Glutamatergic neuron (in vitro differentiated cells): ENCODE data around the gene BUD23. TPM values are rescaled to one million over a fixed set of nuclear protein-coding genes. Genes with fewer than 3 reads are reported as not detected.

Experiments
- DNase-seq: peaks from one replicate; pipeline ENCODE4 v3.0.0; 2022
- H3K27ac Mint-ChIP-seq: one replicate; pipeline ENCODE4 v1.8.0; 2020; ENCODE audit warnings: mild to moderate bottlenecking, mixed read lengths, inconsistent platforms; ENCODE audit not compliant: unreplicated experiment
- H3K27me3 Mint-ChIP-seq: one replicate; pipeline ENCODE4 v1.8.0; 2020; ENCODE audit warnings: mild to moderate bottlenecking, moderate library complexity, mixed read lengths, inconsistent platforms; ENCODE audit not compliant: unreplicated experiment
- H3K36me3 Mint-ChIP-seq: one replicate; pipeline ENCODE4 v1.8.0; 2020; ENCODE audit warnings: mild to moderate bottlenecking, mixed read lengths, inconsistent platforms; ENCODE audit not compliant: unreplicated experiment
- H3K4me1 Mint-ChIP-seq: one replicate; pipeline ENCODE4 v1.8.0; 2020; ENCODE audit warnings: mild to moderate bottlenecking, low read depth, mixed read lengths, inconsistent platforms; ENCODE audit not compliant: unreplicated experiment
- H3K4me3 Mint-ChIP-seq: one replicate; pipeline ENCODE4 v1.8.0; 2020; ENCODE audit warnings: mild to moderate bottlenecking, mixed read lengths, inconsistent platforms; ENCODE audit not compliant: unreplicated experiment
- H3K9me3 Mint-ChIP-seq: one replicate; pipeline ENCODE4 v1.8.0; 2020; ENCODE audit warnings: mild to moderate bottlenecking, moderate library complexity, mixed read lengths, inconsistent platforms; ENCODE audit not compliant: unreplicated experiment
- CTCF ChIP-seq: fragments of 200-600 bp; sonication (generic); IDR thresholded peaks from one replicate; pipeline ENCODE4 v1.5.0; 2021; ENCODE audit not compliant: partially characterized antibody, unreplicated experiment
- total RNA-seq: library from RNA; stranded (reverse); fragmentation: NEBNext Ultra II Directional; extraction: Animal tissue kit (Norgen Biotek cat#: 25700); gene quantifications from one replicate; pipeline ENCODE4 v1.2.1, GENCODE V29; 2021; ENCODE audit not compliant: unreplicated experiment

Gene BUD23
- total RNA-seq, 1 donor from 2014 or later = 42.6 TPM

DNA sequence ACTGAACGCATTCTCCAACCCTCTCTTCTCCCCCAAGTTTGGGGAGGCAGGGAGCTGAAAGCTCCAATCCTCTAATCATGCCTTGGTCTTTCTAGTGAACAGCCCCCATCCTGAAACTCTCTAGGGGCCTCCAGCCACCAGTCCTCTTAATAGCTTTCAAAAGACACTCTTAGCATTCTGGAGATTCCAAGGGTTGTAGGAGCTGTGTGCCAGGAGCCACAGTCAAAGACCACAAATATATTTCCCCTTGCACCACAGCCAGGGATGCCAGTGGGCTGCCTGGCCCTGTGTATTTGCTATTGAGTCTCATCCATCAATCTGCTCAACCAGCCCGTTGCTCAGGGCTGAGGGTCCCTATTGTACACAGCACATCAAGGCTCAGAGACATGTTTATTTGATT, 40.6 kb upstream of the BUD23 start:
- H3K27me3 Mint-ChIP-seq = peaks cover 13% of the 10 kb centered on the region
- no peak overlapping the region for H3K4me3 Mint-ChIP-seq
- TF ChIP-seq CTCF = no peak
- no peaks in the 10 kb centered on the region for H3K36me3 Mint-ChIP-seq
- H3K4me1 Mint-ChIP-seq = no peaks in the 10 kb centered on the region
- peaks cover 2% of the 10 kb centered on the region for H3K9me3 Mint-ChIP-seq
- DNase-seq = no peak
- H3K27ac Mint-ChIP-seq = no peak overlapping the region

DNA sequence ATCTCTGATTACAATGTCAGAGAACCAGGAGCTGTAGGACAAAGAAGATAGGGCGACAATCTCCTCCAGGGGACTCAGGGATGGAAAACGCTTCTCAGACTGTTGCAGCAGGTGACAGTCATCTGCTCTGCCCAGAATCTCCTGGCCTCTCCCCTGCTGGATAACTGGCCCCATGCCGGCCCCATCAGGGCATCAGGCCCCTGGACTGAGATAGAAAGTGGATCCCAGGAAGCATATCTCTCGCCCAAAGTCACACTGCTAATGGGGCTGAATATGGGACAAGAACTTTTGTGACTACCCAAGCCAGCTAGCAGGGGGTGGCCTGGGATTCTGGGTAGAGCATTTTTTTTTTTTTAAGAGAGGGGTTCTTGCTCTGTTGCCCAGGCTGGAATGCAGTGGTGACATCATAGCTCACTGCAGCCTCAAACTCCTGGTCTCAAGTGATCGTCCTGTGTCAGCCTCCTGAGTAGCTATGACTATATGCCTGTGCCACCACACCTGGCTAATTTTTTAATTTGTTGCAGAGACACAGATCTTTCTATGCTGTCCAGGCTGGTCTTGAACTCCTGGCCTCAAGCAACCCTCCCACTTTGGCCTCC, 38.6 kb upstream of the BUD23 start:
- H3K4me1 Mint-ChIP-seq = no peaks in the 10 kb centered on the region
- H3K36me3 Mint-ChIP-seq = no peaks in the 10 kb centered on the region
- peaks cover 16% of the 10 kb centered on the region for H3K27me3 Mint-ChIP-seq
- no peak overlapping the region for H3K4me3 Mint-ChIP-seq
- no peak overlapping the region for H3K27ac Mint-ChIP-seq
- no peaks in the 10 kb centered on the region for H3K9me3 Mint-ChIP-seq
- DNase-seq = no peak
- TF ChIP-seq CTCF = no peak

- no peaks in the 10 kb centered on the region for H3K4me1 Mint-ChIP-seq
- no peak overlapping the region for H3K27ac Mint-ChIP-seq
- H3K9me3 Mint-ChIP-seq = no peaks in the 10 kb centered on the region
- peaks cover 16% of the 10 kb centered on the region for H3K27me3 Mint-ChIP-seq
- H3K36me3 Mint-ChIP-seq = no peaks in the 10 kb centered on the region
- no peak for DNase-seq
- no peak overlapping the region for H3K4me3 Mint-ChIP-seq
- TF ChIP-seq CTCF = no peak
Observed at GRCh38 chr7:73645643-73646174, 37.7 kb upstream of the BUD23 start.

- H3K9me3 Mint-ChIP-seq = peaks cover 3% of the 10 kb centered on the region
- DNase-seq = no peak
- H3K27me3 Mint-ChIP-seq = peaks cover 20% of the 10 kb centered on the region
- peak overlapping the region; percentile 46 for H3K4me3 Mint-ChIP-seq
- TF ChIP-seq CTCF = no peak
- no peak overlapping the region for H3K27ac Mint-ChIP-seq
- no peaks in the 10 kb centered on the region for H3K36me3 Mint-ChIP-seq
- no peaks in the 10 kb centered on the region for H3K4me1 Mint-ChIP-seq
Observed at GRCh38 chr7:73646785-73647724, 36.3 kb upstream of the BUD23 start.
